NCI-H69 (cell line): ENCODE results near the gene LRRC8D.

ENCODE experiments used
- DNase-seq: peaks from one replicate; lab custom pipeline; 2025; lab: John Stamatoyannopoulos, UW

Gene LRRC8D

DNA sequence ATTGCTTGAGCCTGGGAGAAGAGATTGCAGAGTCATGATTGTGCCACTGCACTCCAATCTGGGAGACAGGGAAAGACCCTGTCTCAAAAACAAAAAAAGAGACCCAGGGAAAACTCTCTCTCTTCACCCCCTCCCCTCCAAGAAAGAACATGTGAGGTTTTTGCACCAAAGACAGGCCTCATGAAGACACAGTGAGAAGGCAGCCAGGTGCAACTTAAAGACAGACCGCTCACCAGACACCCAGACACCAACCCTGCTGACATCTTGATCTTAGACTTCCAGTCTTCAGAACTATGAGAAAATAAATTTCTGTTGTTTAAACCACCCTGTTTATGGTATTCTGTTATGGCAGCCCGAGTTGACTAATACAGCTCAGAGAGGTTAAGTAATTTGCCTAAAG is 13.3 kb upstream of the LRRC8D start:
- no peak for DNase-seq

DNA sequence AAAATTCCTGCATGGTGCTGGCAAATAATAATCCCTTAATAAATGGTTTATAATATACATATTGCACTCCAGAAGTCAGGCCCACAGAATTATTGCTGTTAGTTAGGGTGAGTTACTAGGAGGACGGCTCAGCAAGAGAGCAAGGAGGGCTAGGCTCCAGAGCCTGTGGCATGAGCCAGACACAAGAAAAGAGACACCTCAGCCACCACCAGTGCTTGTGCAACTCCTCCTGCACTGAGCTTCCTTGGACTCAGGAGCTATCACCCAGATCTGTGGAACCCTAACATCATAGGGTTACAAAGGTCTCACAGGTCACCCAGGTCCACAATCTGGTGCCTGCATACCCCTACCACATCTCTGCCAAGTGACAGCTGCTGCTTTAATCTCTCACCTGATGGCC is 12.8 kb upstream of the LRRC8D start:
- no peak for DNase-seq

DNA sequence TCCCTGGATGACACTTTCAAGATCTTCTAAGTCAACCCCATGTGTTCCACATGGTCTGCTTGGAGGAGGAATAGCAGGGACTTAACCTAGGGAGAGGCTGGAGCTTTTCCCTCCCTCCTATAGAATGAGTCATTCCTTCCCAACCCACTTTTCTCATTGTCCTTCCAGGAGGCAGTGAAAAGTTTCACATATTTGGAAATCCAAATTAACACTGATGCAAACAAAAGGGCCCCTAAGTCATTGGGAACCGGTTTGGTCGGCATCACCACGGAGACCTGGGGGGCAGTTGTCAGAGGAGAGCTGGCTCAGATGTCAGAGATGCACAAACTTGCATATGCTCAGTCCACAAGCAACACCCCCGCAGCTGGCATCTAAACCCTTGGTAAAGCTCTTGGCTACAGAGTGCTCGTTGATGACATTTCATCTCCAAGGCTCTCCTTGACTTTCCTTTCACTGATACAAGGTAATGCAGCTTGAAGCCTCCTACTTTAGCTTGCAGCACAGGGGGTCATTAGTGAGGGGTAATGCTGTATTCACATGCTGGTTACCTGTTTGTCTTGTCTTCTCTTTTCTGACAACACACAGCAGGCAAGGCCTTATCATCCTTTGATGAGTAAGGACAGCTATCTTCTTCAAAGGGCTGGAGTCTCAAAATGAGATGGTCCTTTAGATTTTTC is 12.3 kb upstream of the LRRC8D start:
- DNase-seq = no peak

DNA sequence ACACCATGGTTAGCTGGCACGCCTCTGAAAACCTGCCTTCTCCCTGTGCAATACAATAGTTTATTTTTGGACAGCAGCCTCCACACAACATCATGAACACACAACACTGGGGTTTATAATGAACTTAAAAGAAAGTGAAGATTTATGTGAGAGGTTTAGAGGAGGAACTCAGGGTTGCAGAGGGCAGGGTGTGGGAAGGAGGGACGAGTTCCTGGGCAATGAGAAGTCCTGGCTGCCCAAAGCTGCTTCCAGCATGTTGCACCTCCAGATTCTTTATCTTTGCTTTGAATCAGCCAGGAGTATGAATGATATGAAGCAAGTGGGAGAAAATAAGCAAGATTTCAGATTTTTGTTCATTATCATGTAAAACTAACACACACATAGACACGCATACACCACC is 11.3 kb upstream of the LRRC8D start:
- DNase-seq = no peak

DNA sequence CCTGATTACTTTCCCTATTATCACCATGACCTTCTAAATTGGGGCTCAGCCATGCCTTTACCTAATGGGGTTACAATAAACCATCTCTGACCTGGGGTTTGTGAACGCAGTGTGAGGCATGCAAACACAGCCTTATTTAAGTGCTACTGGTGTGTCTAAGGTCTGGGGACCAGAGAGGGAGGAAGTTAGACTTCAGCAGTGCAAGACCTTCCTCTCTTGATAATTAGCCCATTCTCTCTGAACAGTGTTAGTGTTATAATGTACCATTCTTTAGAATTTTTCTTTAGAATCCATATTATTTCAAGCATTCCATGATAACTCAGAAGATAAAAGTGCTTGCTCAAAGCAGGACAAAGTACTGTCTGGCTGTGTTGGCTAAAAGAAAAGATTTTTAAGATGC is 10.5 kb upstream of the LRRC8D start:
- DNase-seq = no peak

DNA sequence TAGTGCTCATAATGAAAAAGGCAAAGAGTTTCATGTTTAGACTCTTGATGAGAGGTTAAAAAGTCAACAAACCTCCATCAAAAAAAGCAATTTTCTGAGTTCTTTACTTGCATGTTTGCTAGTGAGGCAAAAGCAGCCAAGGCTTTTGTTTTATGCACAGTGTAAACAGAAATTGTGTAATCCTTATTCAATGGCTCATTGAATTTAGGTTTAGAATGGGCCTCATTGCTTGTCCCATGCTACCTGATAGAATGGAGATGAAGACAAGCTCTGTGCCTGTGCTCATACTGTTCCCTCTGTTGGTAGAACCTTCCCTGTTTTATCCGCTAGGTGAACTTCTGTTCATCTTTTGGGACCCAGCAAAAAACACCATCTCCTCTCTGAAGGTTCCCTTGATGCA is 10.0 kb upstream of the LRRC8D start:
- DNase-seq = peak; percentile 58

DNA sequence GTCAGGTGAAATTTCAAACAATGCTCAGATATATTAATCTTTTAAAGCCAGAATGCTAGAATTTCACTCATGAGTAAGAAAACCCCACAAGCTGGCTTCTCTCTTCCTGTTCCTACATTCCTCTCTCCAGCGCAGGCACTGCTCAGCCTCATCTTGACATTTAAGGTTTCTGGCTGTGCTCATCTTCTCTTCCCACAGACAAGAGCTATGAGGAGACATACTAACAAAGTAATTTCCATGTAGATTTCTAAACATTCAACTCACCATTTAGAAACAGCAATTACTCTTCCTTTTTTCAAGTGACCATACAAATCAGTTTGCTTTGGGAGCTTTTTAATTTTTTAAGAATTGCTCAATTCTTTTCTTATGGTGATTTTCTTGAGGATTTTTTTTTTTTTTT is 7.8 kb upstream of the LRRC8D start:
- DNase-seq = no peak

DNA sequence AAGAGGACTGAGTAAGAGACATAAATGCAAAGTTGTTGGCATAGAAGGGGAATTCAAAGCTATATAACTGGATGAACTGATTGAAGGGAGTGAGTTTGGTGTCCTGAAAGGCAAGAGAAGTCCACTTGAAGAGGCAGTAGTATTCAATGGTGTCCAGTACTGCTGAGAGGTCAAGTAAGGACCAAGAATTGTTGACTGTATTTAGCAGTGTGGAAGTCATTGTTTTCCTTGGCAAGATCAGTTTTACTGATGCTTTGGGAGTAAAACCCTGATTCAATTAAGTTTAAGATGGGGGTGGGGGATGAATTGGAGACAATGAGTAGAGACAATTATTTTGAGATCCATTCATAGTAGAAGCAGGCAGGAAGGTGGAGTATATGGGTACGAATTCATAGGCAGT is 5.8 kb upstream of the LRRC8D start:
- no peak for DNase-seq

DNA sequence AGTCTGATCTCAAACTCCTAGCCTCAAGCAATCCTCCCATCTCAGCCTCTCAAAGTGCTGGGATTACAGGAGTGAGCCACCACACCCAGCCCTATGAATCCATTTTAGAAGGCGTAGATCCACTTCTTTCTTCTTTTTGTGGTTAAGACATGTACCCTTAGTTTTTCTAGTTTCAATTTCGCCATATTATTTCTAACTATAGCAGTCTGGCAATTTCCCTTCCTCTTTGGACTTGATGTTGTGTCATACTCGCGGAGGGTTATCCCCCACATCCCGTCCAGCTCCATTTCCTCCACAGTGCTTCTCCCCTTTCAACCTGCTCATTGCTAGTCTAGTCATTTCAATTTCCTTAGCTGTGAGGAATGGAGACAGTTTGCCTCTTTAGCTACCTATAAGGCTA is 5.2 kb upstream of the LRRC8D start:
- no peak for DNase-seq

DNA sequence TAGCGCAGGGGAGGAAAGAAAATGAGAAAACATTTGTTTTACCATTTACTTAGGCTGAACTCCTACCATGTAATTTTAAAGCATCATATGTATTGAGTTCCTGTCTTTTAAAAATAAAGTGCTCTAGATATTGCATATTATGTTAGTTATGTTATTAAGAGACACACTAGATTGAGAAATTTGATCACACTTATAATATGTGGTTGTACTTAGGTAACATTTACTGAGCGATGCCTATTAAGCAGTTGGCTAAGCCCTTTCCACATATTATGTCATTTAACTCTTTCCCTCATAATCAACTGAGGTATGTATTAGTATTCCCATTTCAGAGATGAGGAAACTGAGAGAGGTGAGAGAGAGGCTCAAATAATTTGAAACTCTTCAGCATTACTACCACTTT is 4.5 kb upstream of the LRRC8D start:
- no peak for DNase-seq

DNA sequence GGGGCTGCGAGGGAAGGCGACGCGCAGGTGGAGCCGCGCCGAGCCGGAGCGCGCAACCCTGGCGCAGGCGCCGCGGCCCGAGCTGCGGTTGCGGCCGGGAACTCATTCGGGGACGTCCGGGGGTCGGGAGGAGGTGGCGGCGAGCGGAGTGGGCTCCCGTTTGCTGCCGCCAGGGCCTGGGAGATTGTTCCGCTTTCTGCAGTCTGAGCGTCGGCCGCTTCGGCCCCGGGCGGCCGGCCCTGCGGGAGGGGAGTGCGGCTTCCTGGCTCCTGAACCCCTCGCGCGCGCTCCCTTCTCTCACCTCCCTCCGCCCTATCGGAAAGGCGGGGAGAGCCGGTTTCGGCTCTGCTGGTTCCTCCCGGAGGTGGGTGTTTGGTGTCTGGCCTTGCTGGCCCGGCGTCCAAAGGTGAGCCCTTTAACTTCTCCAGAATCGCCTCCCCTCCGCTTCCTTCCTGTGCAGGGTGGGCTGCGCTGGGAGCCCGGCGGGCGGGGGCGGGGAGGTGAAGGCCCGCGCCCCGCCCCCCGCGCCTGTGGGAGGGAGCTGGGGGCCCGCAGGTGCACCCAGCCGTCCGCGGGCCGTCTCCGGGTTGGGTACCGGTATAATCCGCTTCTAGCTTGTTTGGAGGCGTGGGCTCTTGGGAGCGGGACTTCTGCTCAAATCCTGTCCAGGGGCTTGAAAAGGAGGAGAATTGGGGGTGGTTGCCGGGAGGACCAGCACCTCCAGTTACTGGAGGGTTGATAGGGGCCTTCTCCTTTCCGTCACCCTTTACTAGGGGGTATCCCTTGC is 683 bp downstream of the LRRC8D start:
- DNase-seq = peak; percentile 77

DNA sequence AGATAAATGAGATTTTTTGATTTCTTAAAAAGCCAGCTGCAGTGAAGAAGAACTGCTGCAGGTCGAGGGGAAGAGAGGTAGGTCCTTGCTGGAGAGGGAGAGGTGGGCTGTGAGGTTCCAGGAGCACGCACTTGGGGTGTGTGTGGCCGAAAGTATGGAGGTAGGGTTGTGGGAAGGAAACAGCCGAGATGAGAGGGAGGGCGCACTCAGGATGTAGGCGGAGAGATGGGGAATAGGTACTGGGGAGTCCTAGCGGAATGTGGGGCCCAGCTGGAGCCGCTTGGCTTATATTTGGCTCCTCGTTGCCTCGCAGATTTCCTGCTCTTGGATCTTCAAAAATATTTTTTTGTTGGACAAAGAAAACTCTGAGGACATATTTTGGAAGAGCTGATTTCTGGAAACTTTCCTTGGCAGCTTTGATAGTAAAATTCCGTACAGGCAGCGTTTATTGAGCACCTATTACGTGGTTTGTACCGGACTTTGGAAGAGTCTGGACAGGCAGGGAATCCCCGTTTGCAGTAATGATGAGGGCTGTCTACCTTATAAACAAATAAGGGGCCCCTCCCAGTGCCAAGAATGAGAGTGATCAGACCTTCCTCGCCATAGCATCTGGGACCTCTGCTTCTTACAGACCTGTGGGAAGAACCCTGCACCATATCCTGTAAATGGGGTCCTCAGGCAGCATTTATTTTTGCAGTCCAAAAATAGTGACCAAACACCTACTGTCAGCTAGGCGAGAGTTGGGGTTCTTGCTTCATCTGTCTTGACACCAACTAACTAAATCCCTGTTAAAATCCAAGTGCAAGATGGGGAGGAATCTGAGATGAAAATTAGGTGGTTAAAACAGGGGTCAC is 1.5 kb downstream of the LRRC8D start:
- DNase-seq = peak; percentile 34

DNA sequence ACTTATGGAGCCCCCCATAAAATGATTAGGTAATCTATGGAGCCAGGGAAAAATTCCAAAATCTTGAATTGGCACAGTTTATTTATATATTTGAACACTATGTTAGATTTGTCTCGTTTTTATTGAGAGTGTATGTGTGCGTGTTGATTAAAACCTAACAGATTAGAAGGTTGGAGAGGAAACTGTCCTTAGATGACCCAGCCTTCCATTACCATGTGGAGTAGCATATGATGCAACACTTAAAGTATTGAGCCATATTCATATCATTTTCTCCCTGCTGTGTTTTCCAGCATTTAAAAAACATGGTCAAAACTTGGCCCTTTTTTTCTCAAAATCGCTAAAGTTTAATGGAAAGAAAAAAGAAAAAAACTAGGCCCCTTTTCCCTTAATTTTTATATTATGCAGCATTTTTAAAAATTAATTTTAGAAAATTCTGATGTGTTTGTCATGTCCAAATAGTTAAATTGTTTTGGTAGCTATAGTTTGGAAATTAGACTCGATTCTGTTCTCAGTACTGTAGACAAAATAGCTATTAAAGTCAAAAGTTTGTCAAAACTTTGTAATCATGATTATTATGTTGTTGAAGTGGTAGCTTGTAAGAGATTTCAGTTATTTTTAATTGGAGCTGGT is 2.3 kb downstream of the LRRC8D start:
- DNase-seq = peak; percentile 23

DNA sequence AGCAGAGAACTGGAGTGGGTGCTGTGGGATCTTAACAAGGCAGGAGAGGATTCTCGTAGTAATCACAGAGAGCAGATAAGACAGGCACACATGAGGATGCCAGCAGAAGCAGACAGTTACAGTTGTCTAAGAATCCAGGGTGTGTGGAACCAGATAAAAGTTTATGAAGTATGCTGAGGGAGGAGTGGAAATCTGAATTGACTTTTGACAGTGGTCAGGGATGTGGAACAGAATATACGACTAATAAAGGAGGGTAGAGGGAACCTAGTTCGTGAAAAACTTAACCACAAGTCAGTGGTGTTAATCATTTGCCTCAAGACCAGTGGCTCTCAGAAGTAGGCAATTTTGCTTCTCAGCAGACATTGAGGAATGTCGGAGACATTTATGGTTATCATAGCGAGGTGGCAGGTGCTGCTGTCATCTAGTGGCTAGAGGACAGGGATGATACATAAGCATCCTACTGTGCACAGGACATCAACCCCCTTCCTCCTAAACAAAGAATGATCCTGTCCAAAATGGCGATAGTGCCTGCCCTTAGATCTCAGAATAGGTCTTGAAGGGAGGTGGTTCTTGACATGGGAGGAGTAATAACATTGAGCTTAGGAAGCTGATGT is 3.0 kb downstream of the LRRC8D start:
- DNase-seq = no peak

DNA sequence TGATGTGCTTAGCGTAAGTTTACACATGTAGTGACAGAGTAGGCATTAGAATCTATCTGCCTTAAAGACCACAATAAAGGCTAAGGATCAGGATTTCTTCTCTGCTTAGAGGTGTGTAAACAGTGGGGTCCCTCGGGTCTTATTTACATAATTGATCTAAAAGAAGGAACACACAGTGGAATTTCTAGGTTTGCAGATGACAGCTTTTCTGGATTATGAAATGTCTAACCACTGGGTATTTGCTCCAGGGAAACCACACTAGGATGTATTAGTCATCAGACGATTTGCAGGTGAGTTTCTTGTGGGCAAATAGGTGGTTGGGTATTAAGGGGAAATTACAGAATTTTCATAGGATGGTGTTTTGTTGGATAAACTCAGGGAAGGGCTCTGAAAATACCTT is 5.8 kb downstream of the LRRC8D start:
- peak; percentile 11 for DNase-seq

DNA sequence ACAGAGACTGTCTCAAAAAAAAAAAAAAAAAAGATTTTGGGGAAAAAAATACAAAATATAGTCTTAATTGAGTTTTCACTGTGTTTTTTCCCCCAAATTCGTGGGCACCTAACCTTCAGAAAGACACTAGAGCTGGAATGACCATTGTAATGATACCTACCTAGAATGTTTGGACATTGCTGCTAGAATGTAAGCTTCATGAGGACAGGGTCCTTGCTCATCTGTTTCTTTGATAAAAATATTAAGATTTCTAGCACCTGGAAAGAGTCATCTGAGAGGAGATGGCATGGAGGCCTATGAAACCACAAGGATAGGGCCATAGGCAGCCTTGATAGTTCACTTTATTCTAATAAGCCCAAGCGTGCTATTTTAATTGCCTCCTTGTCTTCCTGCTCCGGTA is 6.5 kb downstream of the LRRC8D start:
- DNase-seq = no peak

DNA sequence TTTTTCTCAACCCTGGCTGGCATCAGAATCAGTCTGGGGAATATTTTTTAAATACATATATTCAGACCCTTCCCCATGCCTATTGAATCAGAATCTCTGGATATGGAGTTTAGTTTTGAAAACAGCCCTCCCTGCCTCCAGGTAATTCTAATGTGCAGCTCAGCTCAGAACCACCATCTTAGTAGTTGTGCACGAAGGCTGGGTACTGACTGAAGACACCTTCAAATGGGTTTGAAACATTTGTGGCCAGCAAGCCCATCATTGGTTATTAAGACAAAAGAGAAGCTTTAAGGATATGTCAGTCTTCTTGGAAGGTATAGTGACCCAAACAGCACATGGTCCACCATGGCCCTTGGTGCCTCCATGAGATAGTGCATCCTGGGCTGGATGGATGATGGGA is 7.1 kb downstream of the LRRC8D start:
- DNase-seq = no peak

DNA sequence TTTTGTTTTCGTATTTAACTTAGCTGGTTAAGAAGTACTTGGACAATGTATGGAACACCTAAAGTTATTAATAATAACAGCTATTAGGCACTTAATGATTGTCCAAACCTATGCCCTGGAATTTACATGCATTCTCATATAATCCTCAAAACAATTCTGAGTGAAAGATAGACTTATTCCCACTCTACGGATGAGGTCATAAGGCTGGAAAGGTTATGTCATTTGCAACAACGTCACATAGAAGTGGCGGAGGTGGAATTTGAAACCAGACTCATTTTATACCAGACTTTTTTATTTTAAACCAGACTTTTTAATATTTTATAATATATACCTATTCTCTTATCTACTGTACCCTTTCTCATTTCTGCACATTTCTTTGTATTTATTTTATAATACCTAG is 8.4 kb downstream of the LRRC8D start:
- no peak for DNase-seq

DNA sequence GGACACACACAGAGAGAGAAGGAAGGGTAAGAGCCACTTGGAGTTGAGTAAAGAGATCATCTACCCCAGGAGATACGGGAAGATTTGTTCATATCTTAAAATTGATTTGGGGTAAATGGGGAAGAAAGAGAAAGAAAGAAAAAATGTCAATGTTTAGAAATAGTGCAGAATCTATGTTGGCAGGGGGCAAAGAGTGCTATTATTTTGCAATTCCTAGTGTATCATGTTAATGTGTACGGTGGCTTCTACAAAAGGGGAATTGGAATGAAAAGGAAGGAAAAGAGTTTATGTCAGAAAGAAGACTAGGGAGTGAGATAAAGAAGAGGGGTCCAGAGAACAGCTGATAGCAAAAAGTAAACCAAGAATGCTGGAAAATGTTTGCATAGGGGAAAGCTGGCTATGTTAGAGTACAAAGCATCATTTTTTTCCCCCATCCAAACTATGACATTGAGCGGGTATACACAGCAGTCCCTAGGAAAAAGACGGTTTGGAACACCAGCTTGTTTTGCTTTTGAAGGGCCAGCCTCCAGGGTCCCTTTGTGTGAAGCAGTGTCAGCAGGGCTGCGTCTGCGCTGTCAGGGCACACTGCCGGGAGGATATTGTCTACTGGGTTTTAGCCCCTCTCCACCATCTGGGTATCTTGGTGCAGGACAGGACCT is 10.8 kb downstream of the LRRC8D start:
- peak; percentile 63 for DNase-seq

DNA sequence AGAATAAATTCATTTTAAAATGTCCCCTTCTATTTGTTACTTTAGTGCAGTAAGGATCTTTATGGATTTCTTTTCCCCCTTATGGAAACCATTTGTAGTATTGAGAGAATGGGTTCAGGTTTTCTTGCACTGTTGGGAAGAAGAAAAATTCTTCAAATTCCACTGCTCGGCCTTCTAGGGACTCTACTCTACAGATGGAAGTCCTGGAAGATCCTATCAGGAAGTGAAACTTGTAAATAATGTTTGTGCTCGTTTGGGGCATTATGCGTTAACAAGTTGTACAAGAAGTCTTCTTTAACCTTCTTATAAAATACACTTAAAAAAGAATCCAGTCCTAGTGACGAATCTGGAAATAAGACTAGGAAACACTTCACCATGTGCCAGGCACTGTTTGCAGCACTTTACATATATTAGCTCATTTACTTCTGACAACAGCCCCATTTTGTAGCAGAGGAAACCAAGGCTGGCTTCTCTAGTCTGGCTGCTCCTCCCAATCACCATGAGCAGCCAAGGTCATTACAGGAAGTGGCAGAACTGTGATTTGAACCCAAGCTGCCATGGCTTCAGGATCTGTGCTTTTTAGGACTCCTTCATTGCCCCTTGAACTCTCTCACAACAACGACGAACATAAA is 11.8 kb downstream of the LRRC8D start:
- no peak for DNase-seq
